Middle frontal gyrus (tissue), 1 donor: ENCODE measurements around the gene SMG5.

Experiments
- DNase-seq: peaks from one replicate; pipeline ENCODE4 v3.0.0-alpha.2; 2015; ENCODE audit warnings: low spot score; ENCODE audit errors: extremely low spot score

Gene SMG5

GRCh38 chr1:156281281-156281680, 1.3 kb downstream of the SMG5 start:
- DNase-seq = no peak

- no peak for DNase-seq
Measured at GRCh38 chr1:156279837-156280236, 2.8 kb downstream of the SMG5 start.

- no peak for DNase-seq
Measured at GRCh38 chr1:156276966-156277381, 5.7 kb downstream of the SMG5 start.

- DNase-seq = no peak
Measured at GRCh38 chr1:156276532-156276931, 6.1 kb downstream of the SMG5 start.

GRCh38 chr1:156270314-156270713, 12.3 kb downstream of the SMG5 start:
- no peak for DNase-seq

- DNase-seq = no peak
Measured at GRCh38 chr1:156268336-156268735, 14.3 kb downstream of the SMG5 start.

GRCh38 chr1:156266051-156266450, 16.6 kb downstream of the SMG5 start:
- DNase-seq = no peak

GRCh38 chr1:156263288-156263655, 19.4 kb downstream of the SMG5 start:
- DNase-seq = no peak

GRCh38 chr1:156262461-156263287, 20.0 kb downstream of the SMG5 start:
- no peak for DNase-seq

GRCh38 chr1:156260896-156261295, 21.7 kb downstream of the SMG5 start:
- DNase-seq = no peak

- DNase-seq = no peak
Measured at GRCh38 chr1:156259805-156260204, 22.8 kb downstream of the SMG5 start.

GRCh38 chr1:156258859-156259258, 23.8 kb downstream of the SMG5 start:
- no peak for DNase-seq

GRCh38 chr1:156257711-156258110, 24.9 kb downstream of the SMG5 start:
- no peak for DNase-seq

- no peak for DNase-seq
Measured at GRCh38 chr1:156253634-156254033, 29.0 kb downstream of the SMG5 start.

- DNase-seq = no peak
Measured at GRCh38 chr1:156251527-156251926, 31.1 kb downstream of the SMG5 start.

GRCh38 chr1:156249593-156249992, 33.0 kb downstream of the SMG5 start:
- DNase-seq = no peak

- no peak for DNase-seq
Measured at GRCh38 chr1:156248323-156248683, 34.3 kb downstream of the SMG5 start.

GRCh38 chr1:156247460-156248322, 34.9 kb downstream of the SMG5 start, which contains the start of gene PAQR6:
Gene PAQR6, minus strand, starts transcription at chr1:156248056. Its CDS starts 1,325 bp downstream, at chr1:156246731.
- peak; percentile 86 for DNase-seq

GRCh38 chr1:156246781-156247459, 35.7 kb downstream of the SMG5 start:
- DNase-seq = no peak

- no peak for DNase-seq
Measured at GRCh38 chr1:156246241-156246780, 36.3 kb downstream of the SMG5 start.

- DNase-seq = no peak
Measured at GRCh38 chr1:156245451-156246232, 37.0 kb downstream of the SMG5 start.
